Immature natural killer cell (primary cell): Measurements from ENCODE around the gene ZNF543. TPM values are rescaled to one million over a fixed set of nuclear protein-coding genes. Genes with fewer than 3 reads are reported as not detected.

Experiments
- DNase-seq, 3 donors: peaks; one replicate each; pipeline ENCODE4 v3.0.0; 2022; ENCODE audit warnings: mixed read lengths in 1 of 3
- H3K27ac Mint-ChIP-seq, 6 donors: one replicate each; pipeline ENCODE4 v1.8.0; 2020; ENCODE audit warnings: mixed read lengths in 6 of 6, mild to moderate bottlenecking in 5 of 6, inconsistent platforms in 4 of 6, moderate library complexity in 3 of 6
- H3K27me3 Mint-ChIP-seq, 3 donors: one replicate each; pipeline ENCODE4 v1.8.0; 2020 to 2021; ENCODE audit warnings: low read depth in 3 of 3, mild to moderate bottlenecking in 3 of 3, mixed read lengths in 3 of 3, moderate library complexity in 3 of 3, inconsistent platforms in 1 of 3
- H3K36me3 Mint-ChIP-seq, 3 donors: one replicate each; pipeline ENCODE4 v1.8.0; 2020; ENCODE audit warnings: mixed read lengths in 3 of 3, inconsistent platforms in 2 of 3, mild to moderate bottlenecking in 2 of 3
- H3K4me1 Mint-ChIP-seq, 2 donors: one replicate each; pipeline ENCODE4 v1.8.0; 2020; ENCODE audit warnings: inconsistent platforms in 2 of 2, mild to moderate bottlenecking in 2 of 2, mixed read lengths in 2 of 2, moderate library complexity in 1 of 2
- H3K4me3 Mint-ChIP-seq, 5 donors: one replicate each; pipeline ENCODE4 v1.8.0; 2020; ENCODE audit warnings: mild to moderate bottlenecking in 5 of 5, mixed read lengths in 5 of 5, inconsistent platforms in 3 of 5, moderate library complexity in 3 of 5
- H3K9me3 Mint-ChIP-seq, 6 donors: one replicate each; pipeline ENCODE4 v1.8.0; 2020; ENCODE audit warnings: mild to moderate bottlenecking in 6 of 6, mixed read lengths in 6 of 6, inconsistent platforms in 4 of 6, moderate library complexity in 3 of 6
- polyA plus RNA-seq, 3 donors: library from polyadenylated mRNA; unstranded; fragments of 300-500 nt; fragmentation: Illumina TruSeq; gene quantifications; one replicate each; pipeline ENCODE4 v1.2.3, GENCODE V29; 2021

The ZNF543 gene
- polyA plus RNA-seq, 3 donors from 2014 or later = 2.1 to 4.6 (median 2.5) TPM

DNA sequence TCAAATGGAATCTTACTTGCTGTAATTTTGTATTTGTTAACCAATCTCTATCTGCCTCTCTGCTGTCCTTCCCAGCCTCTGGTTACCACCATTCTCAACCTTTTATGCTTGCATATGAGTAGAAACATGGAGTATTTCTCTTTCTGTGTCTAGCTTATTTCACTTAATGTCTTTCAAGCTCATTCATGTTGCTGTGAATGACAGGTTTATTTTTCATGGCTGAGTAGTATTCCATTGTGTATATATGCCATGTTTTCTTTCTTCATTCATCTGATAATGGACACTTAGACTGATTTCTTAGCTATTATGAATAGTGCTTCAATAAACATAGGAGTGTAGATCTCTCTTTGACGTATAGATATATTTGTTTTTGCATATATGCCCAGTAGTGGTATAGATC, 26.6 kb upstream of the ZNF543 start:
- H3K9me3 Mint-ChIP-seq = peaks cover 8 to 32% (median 12%) of the 10 kb centered on the region in 6 donors
- peaks cover 11 to 58% of the 10 kb centered on the region in 2 donors for H3K4me1 Mint-ChIP-seq
- H3K27ac Mint-ChIP-seq = no peak overlapping the region
- H3K27me3 Mint-ChIP-seq = peaks cover 0 to 4% (median 0%) of the 10 kb centered on the region in 3 donors
- DNase-seq = no peak
- no peak overlapping the region for H3K4me3 Mint-ChIP-seq
- peaks cover 60 to 79% (median 79%) of the 10 kb centered on the region in 3 donors for H3K36me3 Mint-ChIP-seq

DNA sequence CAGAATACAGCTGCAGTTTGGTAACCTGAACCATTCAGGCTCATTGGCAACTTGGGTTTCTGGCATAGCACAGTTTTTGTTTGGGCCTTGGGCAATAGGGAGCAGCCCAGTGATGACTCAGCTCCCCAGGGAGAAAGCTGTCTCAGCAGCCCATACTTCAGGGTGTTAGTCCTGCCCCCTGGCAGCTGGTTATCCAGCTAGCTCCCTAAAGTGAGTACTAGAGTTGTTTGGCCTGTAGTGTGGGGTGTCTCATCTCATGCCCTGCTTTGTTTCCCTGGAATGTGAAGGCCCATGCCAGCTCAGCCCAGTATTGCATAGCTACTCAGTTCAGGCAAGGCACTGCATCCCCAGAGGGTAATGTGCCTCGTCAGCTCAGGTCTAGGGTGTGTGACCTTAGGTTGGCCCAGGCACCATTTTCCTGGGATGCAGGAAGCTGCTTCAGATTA, 18.2 kb upstream of the ZNF543 start:
- H3K9me3 Mint-ChIP-seq = no peaks in the 10 kb centered on the region
- no peak for DNase-seq
- peaks cover 0 to 6% (median 0%) of the 10 kb centered on the region in 3 donors for H3K27me3 Mint-ChIP-seq
- peaks cover 8 to 28% (median 25%) of the 10 kb centered on the region in 3 donors for H3K36me3 Mint-ChIP-seq
- H3K27ac Mint-ChIP-seq = no peak overlapping the region
- peaks cover 4 to 19% of the 10 kb centered on the region in 2 donors for H3K4me1 Mint-ChIP-seq
- H3K4me3 Mint-ChIP-seq = no peak overlapping the region

DNA sequence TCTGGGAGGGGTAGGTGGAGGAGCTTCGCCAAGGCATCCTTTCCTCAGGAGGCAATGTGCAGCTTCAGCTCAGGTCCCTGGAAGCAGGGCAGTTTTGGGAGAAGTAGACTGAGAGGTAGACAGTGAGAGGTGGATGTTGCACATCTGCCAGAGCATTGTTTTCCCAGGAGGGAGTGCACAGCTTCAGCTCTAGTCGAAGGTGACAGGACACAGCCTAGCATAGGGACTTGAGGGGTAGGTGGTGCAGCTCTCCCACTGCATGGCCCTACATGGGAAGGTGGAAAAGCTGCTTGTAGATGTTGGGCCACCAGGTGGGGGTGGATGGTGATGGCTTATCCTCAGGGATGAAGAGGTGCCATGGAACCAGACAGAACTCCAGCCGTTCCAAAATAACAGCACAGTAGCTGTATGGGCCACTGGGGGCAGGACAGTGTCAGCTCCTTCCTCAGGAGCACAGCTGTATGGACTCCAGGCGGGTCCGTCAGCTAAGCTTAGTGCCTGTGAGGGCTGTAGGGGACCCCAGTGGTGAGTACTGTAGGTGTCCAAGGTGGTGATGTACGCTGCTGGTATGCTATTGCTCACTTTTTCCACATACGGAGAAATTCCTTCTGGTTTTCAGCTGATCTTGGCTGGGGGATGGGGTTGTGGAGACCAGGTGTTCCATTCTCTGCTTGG, 17.4 kb upstream of the ZNF543 start:
- Mint-ChIP-seq H3K4me1 (peaks cover 3 to 11% of the 10 kb centered on the region in 2 donors), H3K9me3 (no peaks in the 10 kb centered on the region), H3K36me3 (peaks cover 8 to 25% (median 19%) of the 10 kb centered on the region in 3 donors), H3K27me3 (peaks cover 0 to 6% (median 0%) of the 10 kb centered on the region in 3 donors), H3K4me3 (no peak overlapping the region), H3K27ac (peak overlapping the region in 1 of 6 donors; percentile 40)
- no peak for DNase-seq

DNA sequence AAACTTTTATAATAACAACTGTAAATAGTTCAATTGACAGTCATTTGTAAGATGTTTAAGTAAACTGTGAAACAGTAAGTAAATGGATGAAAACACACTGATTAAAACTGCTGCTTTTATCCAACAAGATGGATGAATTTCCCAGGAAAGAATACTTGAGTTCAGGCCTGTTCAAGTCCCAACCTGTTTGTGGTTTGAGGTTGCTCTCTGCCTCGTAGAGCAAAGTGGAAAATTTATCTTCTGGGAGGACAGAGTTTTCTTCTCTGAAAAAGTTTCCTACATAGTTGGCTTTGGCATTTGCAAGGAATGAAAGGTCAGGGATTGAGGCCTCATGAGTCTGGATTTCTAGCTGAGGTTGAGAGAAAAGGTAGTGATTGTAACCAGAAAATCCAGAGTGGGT, 15.2 kb upstream of the ZNF543 start:
- Mint-ChIP-seq H3K27ac (no peak overlapping the region), H3K4me3 (no peak overlapping the region), H3K9me3 (peaks cover 4 to 19% (median 16%) of the 10 kb centered on the region in 6 donors), H3K36me3 (peaks cover 4 to 17% (median 10%) of the 10 kb centered on the region in 3 donors), H3K4me1 (peaks cover 11 to 19% of the 10 kb centered on the region in 2 donors), H3K27me3 (peaks cover 0 to 8% (median 6%) of the 10 kb centered on the region in 3 donors)
- no peak for DNase-seq

DNA sequence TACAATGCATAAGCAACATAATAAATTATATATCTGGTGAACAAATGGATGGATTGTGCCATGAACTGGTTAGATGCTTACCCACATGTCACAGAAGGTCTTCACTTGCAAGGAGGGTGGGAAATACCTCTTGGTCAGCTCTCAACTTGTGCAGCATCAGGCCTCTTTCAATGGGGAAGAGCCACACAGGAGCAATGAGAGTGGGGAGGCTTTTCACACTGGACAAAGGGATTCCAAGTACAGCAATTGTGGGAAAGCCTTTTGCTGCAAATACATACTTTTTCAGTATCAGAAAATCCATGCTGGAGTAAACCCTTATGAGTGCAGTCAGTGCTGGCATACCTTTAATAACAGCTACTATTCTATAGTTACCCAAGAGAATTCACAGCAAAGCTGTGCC, 11.8 kb upstream of the ZNF543 start:
- no peak for DNase-seq
- Mint-ChIP-seq H3K4me3 (peak overlapping the region in 1 of 5 donors; percentile 38), H3K27ac (peak overlapping the region in 2 of 6 donors; percentile 52 to 73), H3K27me3 (peaks cover 6 to 10% (median 10%) of the 10 kb centered on the region in 3 donors), H3K36me3 (peaks cover 0 to 4% (median 3%) of the 10 kb centered on the region in 3 donors), H3K9me3 (peaks cover 6 to 22% (median 18%) of the 10 kb centered on the region in 6 donors), H3K4me1 (peaks cover 14 to 21% of the 10 kb centered on the region in 2 donors)

DNA sequence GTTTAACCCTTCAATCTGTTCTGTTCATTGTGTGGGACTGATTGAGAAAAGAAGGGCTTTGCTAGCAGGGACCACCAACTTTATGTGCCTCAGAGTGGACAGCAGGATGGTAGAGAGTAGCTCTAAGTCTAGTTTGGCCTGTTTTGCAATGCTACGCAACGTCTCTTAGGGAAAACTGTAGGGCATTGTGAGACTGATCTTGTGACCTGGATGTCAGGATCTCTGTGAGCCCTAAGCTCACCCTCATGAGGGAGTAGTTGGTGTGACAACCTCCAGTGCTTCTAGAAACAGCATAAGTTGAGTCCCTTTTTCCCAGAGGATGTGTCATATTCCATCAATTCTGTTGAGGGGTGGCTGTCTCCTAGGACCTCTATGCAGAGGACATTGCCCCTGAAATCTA, 9.5 kb upstream of the ZNF543 start:
- Mint-ChIP-seq H3K27me3 (peaks cover 12 to 23% (median 17%) of the 10 kb centered on the region in 3 donors), H3K27ac (no peak overlapping the region), H3K9me3 (peaks cover 6 to 24% (median 22%) of the 10 kb centered on the region in 6 donors), H3K4me3 (no peak overlapping the region), H3K36me3 (peaks cover 0 to 3% (median 0%) of the 10 kb centered on the region in 3 donors), H3K4me1 (peaks cover 14 to 21% of the 10 kb centered on the region in 2 donors)
- no peak for DNase-seq

DNA sequence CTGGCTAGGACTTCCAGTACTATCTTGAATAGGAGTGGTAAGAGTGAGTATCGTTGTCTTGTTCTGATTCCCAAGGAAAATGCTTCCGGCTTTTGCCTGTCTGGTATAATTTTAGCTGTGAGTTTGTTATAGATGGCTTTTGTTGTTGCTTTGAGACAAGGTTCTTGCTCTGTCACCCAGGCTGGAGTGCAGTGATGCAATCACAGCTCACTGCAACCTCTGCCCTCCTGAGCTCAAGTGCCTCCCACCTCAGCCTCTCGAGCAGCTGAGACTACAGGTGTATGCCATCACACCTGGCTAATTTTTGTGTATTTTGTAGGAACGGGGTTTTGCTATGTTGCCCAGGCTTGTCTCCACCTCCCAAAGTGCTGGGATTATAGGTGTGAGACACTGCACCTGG, 6.1 kb upstream of the ZNF543 start:
- Mint-ChIP-seq H3K9me3 (peaks cover 6 to 23% (median 13%) of the 10 kb centered on the region in 6 donors), H3K4me3 (no peak overlapping the region)

DNA sequence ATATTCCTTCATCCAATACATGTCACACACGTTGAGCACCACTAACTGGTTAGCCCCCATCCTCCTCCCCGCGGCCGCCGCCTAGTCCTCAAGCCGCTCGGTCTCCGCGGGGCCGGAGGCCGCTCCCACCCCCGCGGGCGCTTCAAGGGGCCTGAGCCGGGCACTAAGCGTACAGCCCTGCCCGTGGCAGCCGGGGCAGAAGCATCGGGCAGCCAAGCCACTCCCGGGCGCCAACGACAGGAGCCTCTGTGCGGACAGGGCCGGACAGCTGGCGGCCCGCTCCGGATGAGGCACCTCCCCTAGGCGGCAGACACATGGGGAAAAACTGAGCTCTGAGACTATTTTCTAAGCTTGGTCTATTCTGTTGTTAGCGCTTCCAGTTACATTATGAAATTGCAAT, 2.8 kb upstream of the ZNF543 start:
- Mint-ChIP-seq H3K4me3 (no peak overlapping the region), H3K36me3 (peaks cover under 1 to 6% (median 4%) of the 10 kb centered on the region in 3 donors), H3K9me3 (peaks cover 0 to 11% (median 2%) of the 10 kb centered on the region in 6 donors), H3K27ac (no peak overlapping the region), H3K4me1 (peaks cover 27 to 31% of the 10 kb centered on the region in 2 donors), H3K27me3 (peaks cover 11 to 25% (median 14%) of the 10 kb centered on the region in 3 donors)
- no peak for DNase-seq

More for the DNA sequence above, 6.1 kb upstream of the ZNF543 start:
- peaks cover 0 to 3% (median 0%) of the 10 kb centered on the region in 3 donors for H3K36me3 Mint-ChIP-seq
- H3K27ac Mint-ChIP-seq = no peak overlapping the region
- H3K4me1 Mint-ChIP-seq = peaks cover 11 to 12% of the 10 kb centered on the region in 2 donors
- no peak for DNase-seq
- H3K27me3 Mint-ChIP-seq = peaks cover 12 to 35% (median 17%) of the 10 kb centered on the region in 3 donors

DNA sequence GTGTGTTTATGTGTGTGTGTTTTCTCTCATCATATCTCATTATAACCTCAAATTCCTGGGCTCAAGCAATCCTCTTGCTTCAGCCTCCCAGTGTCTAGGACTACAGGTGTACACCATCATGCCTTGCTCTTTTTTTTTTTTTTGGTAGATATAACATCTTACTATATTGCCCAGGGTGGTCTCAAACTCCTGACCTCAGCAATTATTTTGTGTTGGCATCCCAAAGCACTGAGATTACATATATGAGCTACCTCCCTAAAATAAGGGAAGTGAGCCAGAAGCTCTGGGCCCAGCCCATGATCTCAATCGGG, 448 bp upstream of the ZNF543 start:
- Mint-ChIP-seq H3K36me3 (peaks cover 20 to 25% (median 23%) of the 10 kb centered on the region in 3 donors), H3K4me3 (peak overlapping the region; percentile 93 to 99 (median 93)), H3K27me3 (peaks cover 7 to 19% (median 8%) of the 10 kb centered on the region in 3 donors), H3K27ac (peak overlapping the region; percentile 95 to 99 (median 98)), H3K9me3 (peaks cover 0 to 11% (median 3%) of the 10 kb centered on the region in 6 donors), H3K4me1 (peaks cover 34 to 47% of the 10 kb centered on the region in 2 donors)
- DNase-seq = no peak

DNA sequence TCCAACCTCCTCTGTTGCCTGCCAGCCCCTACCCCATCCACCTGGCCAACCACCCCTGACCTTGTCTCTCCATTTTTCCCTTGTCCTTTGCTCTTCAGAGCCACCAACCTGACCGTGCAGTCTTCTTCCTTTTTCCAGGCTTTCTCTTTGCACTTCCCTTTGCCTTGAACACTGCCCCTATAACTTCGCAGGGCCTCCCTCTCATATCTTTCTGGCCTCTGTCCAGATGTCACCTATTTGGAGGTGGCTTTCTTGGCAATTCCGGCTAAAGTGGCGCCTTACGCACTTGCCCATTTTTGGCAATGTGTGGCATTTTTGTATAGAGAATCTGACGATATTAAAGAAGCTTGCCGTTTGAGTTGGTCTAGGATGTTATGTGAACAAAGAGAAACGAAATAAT, 844 bp downstream of the ZNF543 start:
- H3K27me3 Mint-ChIP-seq = peaks cover 3 to 11% (median 8%) of the 10 kb centered on the region in 3 donors
- H3K9me3 Mint-ChIP-seq = peaks cover 0 to 21% (median under 1%) of the 10 kb centered on the region in 6 donors
- H3K4me1 Mint-ChIP-seq = peaks cover 34 to 47% of the 10 kb centered on the region in 2 donors
- peaks cover 33 to 38% (median 36%) of the 10 kb centered on the region in 3 donors for H3K36me3 Mint-ChIP-seq
- H3K27ac Mint-ChIP-seq = peak overlapping the region; percentile 95 to 99 (median 98)
- DNase-seq = no peak
- H3K4me3 Mint-ChIP-seq = peak overlapping the region; percentile 93 to 99 (median 93)

DNA sequence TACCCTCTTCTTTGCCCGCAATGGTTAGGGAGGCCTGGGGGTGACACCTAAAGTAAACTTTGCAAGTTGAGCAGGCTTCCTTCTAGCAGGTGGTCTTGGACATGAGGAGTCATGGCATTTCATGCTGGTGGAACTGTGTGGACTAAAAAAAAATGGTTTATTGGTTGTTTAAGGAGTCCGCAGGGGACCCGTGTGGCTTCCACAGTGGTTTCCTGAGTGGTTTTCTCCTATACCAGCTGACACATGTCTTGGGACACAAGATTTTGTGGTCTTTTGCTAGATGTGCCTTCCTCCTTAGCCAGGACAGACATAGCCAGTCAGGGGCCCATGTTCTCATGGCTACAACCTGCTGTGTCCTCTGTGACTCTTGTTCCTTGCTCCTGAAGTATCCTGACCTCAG, 1.5 kb downstream of the ZNF543 start:
- H3K9me3 Mint-ChIP-seq = peaks cover 0 to 27% (median 0%) of the 10 kb centered on the region in 6 donors
- H3K27me3 Mint-ChIP-seq = peaks cover 3 to 8% (median 7%) of the 10 kb centered on the region in 3 donors
- peaks cover 39 to 44% (median 41%) of the 10 kb centered on the region in 3 donors for H3K36me3 Mint-ChIP-seq
- peak overlapping the region; percentile 17 to 99 (median 97) for H3K27ac Mint-ChIP-seq
- no peak for DNase-seq
- peak overlapping the region; percentile 93 to 99 (median 93) for H3K4me3 Mint-ChIP-seq
- H3K4me1 Mint-ChIP-seq = peaks cover 34 to 47% of the 10 kb centered on the region in 2 donors

DNA sequence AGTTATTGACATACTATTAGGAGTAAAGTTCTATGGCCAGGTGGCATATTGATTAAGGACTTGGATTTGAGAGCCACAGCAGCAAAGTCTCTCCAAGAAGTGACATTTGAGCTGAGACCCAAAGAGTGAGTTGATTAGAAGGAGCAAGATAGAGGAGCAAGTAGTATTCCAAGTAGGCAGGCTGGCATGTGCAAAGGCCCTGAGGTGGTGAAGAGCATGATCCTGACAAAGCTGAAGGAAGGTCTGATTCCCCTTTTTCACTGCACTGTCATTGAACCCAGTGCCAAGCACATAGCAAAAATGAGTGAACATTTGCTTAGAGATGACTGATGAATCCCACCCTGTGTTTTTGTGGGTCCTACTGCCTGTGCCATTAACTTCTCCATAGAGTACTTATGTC, 4.7 kb downstream of the ZNF543 start:
- Mint-ChIP-seq H3K4me1 (peaks cover 29 to 41% of the 10 kb centered on the region in 2 donors), H3K4me3 (no peak overlapping the region), H3K27me3 (peaks cover 0 to 3% (median 3%) of the 10 kb centered on the region in 3 donors), H3K27ac (no peak overlapping the region), H3K36me3 (peaks cover 65 to 73% (median 68%) of the 10 kb centered on the region in 3 donors), H3K9me3 (peaks cover 9 to 60% (median 23%) of the 10 kb centered on the region in 6 donors)
- DNase-seq = no peak

DNA sequence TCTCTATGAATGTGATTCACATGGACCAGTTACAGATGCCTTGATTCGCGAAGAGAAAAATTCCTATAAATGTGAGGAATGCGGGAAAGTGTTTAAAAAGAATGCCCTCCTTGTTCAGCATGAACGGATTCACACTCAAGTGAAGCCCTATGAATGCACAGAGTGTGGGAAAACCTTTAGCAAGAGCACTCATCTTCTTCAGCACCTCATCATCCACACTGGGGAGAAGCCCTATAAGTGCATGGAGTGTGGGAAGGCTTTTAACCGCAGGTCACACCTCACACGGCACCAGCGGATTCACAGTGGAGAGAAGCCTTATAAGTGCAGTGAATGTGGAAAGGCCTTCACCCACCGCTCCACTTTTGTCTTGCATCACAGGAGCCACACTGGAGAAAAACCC, 7.7 kb downstream of the ZNF543 start:
- no peak for DNase-seq
- Mint-ChIP-seq H3K4me3 (no peak overlapping the region), H3K27ac (no peak overlapping the region), H3K36me3 (peaks cover 66 to 77% (median 77%) of the 10 kb centered on the region in 3 donors), H3K4me1 (peaks cover 2 to 11% of the 10 kb centered on the region in 2 donors), H3K27me3 (no peaks in the 10 kb centered on the region), H3K9me3 (peaks cover 23 to 82% (median 33%) of the 10 kb centered on the region in 6 donors)

DNA sequence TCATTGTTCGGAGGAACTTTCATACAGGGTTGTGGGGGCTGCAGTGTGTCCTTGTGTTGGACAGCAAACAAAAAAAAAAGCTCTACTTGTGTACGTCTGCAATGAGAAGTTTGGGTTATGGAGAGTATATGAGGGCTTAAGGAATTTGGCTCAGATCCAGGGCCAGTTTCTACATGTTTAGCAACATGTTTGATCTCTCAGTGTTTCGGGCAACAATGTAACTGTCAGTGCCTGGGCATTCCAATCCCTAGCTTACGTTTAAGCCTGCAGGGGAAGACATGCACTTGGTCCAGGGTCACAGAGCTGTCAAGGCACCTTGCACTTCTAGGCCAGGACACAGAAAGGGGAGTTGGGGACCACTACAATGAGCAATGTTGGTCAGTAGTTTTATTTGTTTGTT, 13.9 kb downstream of the ZNF543 start:
- Mint-ChIP-seq H3K27me3 (peaks cover 0 to 2% (median 0%) of the 10 kb centered on the region in 3 donors), H3K4me1 (no peaks in the 10 kb centered on the region), H3K27ac (no peak overlapping the region), H3K36me3 (peaks cover 18 to 47% (median 33%) of the 10 kb centered on the region in 3 donors), H3K4me3 (no peak overlapping the region), H3K9me3 (peaks cover 7 to 55% (median 19%) of the 10 kb centered on the region in 6 donors)
- DNase-seq = no peak
